Measurements from ENCODE around the gene C6.

Gene C6

DNA sequence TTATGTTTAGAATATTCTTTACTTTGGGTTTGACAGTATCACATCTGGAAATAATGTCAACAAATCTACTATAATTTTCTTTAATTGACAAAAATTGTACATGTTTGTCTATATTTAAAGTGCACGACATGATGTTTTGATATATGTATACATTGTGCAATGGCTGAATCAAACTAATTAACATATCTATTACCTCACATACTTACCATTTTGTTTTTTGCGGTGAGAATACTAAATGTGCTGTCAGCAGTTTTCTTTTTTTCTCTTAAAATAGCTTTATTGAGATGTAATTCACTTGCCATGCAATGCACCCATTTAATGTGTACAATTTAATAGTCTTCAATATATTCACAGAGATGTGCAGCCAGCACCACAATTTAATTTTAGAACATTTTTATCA is 10.6 kb upstream of the C6 start:
- Histone ChIP-seq H3K23ac (ENCODE audit: low read length) (no peak overlapping the region), H4K8ac (ENCODE audit: low read depth, low read length) (no peak overlapping the region), H3K18ac (ENCODE audit: low read length) (no peak overlapping the region), H2BK5ac (ENCODE audit: low read depth, low read length, poor library complexity) (no peak overlapping the region), H3K14ac (ENCODE audit: low read length) (no peak overlapping the region), H3K4me1 (ENCODE audit: control insufficient read depth in 1 of 2, insufficient read depth in 2 of 2, low read length in 2 of 2) (no peaks in the 10 kb centered on the region), H3K4ac (ENCODE audit: low read depth, low read length) (no peak overlapping the region), H3K4me3 (ENCODE audit: low read depth, low read length) (no peak overlapping the region), H3K36me3 (ENCODE audit: control insufficient read depth in 1 of 2, insufficient read depth in 2 of 2, low read length in 2 of 2) (no peaks in the 10 kb centered on the region), H3K9me3 (ENCODE audit: insufficient read depth, low read depth, low read length) (no peaks in the 10 kb centered on the region), H3K4me2 (ENCODE audit: low read length) (no peak overlapping the region), H2AK5ac (ENCODE audit: low read length) (no peak overlapping the region), H4K12ac (ENCODE audit: low read depth, low read length) (no peak overlapping the region), H3K79me2 (ENCODE audit: control insufficient read depth, insufficient read depth, low read length, poor library complexity) (no peaks in the 10 kb centered on the region), H3K79me1 (ENCODE audit: low read length) (no peaks in the 10 kb centered on the region), H2BK12ac (ENCODE audit: low read length) (no peak overlapping the region), H3K27me3 (ENCODE audit: insufficient read depth, low read length) (no peaks in the 10 kb centered on the region), H2BK120ac (ENCODE audit: insufficient read depth, low read length, poor library complexity) (no peak overlapping the region), H3K27ac (ENCODE audit: low read depth, low read length) (no peak overlapping the region), H2AFZ (ENCODE audit: insufficient read depth, low read length, poor library complexity) (no peak overlapping the region), H4K91ac (ENCODE audit: low read depth, low read length) (no peak overlapping the region), H3K9ac (ENCODE audit: low read length) (no peak overlapping the region)
- DNase-seq: no peak
- no CpG with 5 or more reads among the region's 2 CpGs for WGBS (ENCODE audit: extremely low coverage, insufficient coverage, insufficient read length)

DNA sequence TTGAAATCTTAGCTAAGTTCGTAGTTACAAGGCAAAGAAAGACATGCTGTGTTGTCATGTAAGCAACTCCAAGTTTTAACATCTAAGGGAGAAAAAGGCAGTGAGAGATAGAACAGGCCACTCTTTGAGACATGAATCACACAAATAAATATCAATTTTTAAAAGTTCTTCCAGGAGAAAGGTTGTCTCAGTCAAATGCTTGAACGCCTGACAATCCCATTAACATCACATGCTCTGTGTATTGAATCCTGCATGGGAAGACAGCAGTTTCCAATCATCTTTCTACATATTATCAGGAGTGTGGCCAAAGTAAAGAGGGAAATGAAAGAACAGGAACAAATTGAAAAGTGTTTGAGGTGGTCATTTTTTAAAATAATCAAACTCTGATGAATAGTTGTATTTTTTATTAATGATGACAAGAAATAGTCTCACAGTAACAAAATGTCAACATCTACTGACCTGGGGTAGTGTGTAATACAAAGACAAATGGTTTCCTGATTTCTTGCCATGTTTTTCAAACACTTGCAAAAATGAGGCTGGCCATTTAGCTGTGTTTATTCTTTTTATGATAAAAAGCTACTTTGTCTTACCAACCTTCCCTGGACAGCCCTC is 6.4 kb upstream of the C6 start:
- H3K9me3 ChIP-seq (ENCODE audit: insufficient read depth, low read depth, low read length): no peaks in the 10 kb centered on the region
- no peak overlapping the region for H2BK5ac ChIP-seq (ENCODE audit: low read depth, low read length, poor library complexity)
- H2BK12ac ChIP-seq (ENCODE audit: low read length): no peak overlapping the region
- no peak overlapping the region for H3K9ac ChIP-seq (ENCODE audit: low read length)
- no peaks in the 10 kb centered on the region for H3K4me1 ChIP-seq (ENCODE audit: control insufficient read depth in 1 of 2, insufficient read depth in 2 of 2, low read length in 2 of 2)
- no peaks in the 10 kb centered on the region for H3K79me1 ChIP-seq (ENCODE audit: low read length)
- no peak overlapping the region for H3K4me2 ChIP-seq (ENCODE audit: low read length)
- H4K12ac ChIP-seq (ENCODE audit: low read depth, low read length): no peak overlapping the region
- no peaks in the 10 kb centered on the region for H3K79me2 ChIP-seq (ENCODE audit: control insufficient read depth, insufficient read depth, low read length, poor library complexity)
- no peak overlapping the region for H3K18ac ChIP-seq (ENCODE audit: low read length)
- no peak overlapping the region for H3K27ac ChIP-seq (ENCODE audit: low read depth, low read length)
- no peak overlapping the region for H3K23ac ChIP-seq (ENCODE audit: low read length)
- no peaks in the 10 kb centered on the region for H3K36me3 ChIP-seq (ENCODE audit: control insufficient read depth in 1 of 2, insufficient read depth in 2 of 2, low read length in 2 of 2)
- H3K4ac ChIP-seq (ENCODE audit: low read depth, low read length): no peak overlapping the region
- no peak overlapping the region for H2BK120ac ChIP-seq (ENCODE audit: insufficient read depth, low read length, poor library complexity)
- no CpG with 5 or more reads among the region's 2 CpGs for WGBS (ENCODE audit: extremely low coverage, insufficient coverage, insufficient read length)
- H2AFZ ChIP-seq (ENCODE audit: insufficient read depth, low read length, poor library complexity): no peak overlapping the region
- no peak overlapping the region for H4K8ac ChIP-seq (ENCODE audit: low read depth, low read length)
- no peak overlapping the region for H3K4me3 ChIP-seq (ENCODE audit: low read depth, low read length)
- no peak overlapping the region for H4K91ac ChIP-seq (ENCODE audit: low read depth, low read length)
- no peak for DNase-seq
- H2AK5ac ChIP-seq (ENCODE audit: low read length): no peak overlapping the region
- H3K14ac ChIP-seq (ENCODE audit: low read length): no peak overlapping the region
- H3K27me3 ChIP-seq (ENCODE audit: insufficient read depth, low read length): no peaks in the 10 kb centered on the region

DNA sequence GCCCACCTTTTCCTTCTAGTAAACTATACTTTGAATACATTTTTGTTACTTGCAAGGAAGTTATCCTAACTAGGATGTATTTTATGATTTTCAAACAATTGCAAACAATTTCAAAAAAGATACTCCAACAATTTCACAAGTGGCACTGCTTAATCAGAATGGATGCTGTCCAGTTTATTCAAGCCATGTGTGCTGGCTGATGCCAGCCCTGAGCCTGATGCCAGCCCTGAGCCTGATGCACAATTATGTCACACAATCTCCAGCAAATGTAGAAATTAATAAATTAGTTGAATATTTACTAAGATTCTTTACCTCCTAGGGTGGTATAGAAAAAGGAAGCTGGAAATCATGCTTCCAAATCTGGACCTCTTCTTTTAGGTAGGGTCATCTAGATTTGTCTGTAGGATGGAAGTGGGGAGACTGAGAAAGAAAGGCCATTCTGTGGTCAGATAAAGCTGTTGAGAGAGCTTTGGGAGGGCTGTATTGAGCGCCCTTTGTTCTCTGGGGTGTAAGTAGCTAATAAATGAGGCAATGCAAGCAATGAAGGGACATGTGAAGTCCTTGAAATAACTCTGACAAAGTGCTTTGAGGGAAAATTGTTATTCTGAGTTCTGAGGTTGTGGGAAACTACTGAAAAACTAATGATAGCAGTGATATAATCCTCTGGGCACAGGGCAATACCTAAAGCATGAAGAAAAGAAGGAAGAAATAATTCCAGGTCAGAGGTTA is 5.8 kb upstream of the C6 start:
- Histone ChIP-seq H3K4me2 (ENCODE audit: low read length) (no peak overlapping the region), H3K79me1 (ENCODE audit: low read length) (no peaks in the 10 kb centered on the region), H3K18ac (ENCODE audit: low read length) (no peak overlapping the region), H3K9me3 (ENCODE audit: insufficient read depth, low read depth, low read length) (no peaks in the 10 kb centered on the region), H3K9ac (ENCODE audit: low read length) (no peak overlapping the region), H4K8ac (ENCODE audit: low read depth, low read length) (no peak overlapping the region), H2BK5ac (ENCODE audit: low read depth, low read length, poor library complexity) (no peak overlapping the region), H4K91ac (ENCODE audit: low read depth, low read length) (no peak overlapping the region), H3K4me1 (ENCODE audit: control insufficient read depth in 1 of 2, insufficient read depth in 2 of 2, low read length in 2 of 2) (no peaks in the 10 kb centered on the region), H2AFZ (ENCODE audit: insufficient read depth, low read length, poor library complexity) (no peak overlapping the region), H3K4ac (ENCODE audit: low read depth, low read length) (no peak overlapping the region), H2AK5ac (ENCODE audit: low read length) (no peak overlapping the region), H2BK12ac (ENCODE audit: low read length) (no peak overlapping the region), H3K27me3 (ENCODE audit: insufficient read depth, low read length) (no peaks in the 10 kb centered on the region), H3K79me2 (ENCODE audit: control insufficient read depth, insufficient read depth, low read length, poor library complexity) (no peaks in the 10 kb centered on the region), H3K27ac (ENCODE audit: low read depth, low read length) (no peak overlapping the region), H3K14ac (ENCODE audit: low read length) (no peak overlapping the region), H3K4me3 (ENCODE audit: low read depth, low read length) (no peak overlapping the region), H2BK120ac (ENCODE audit: insufficient read depth, low read length, poor library complexity) (no peak overlapping the region), H4K12ac (ENCODE audit: low read depth, low read length) (no peak overlapping the region), H3K23ac (ENCODE audit: low read length) (no peak overlapping the region), H3K36me3 (ENCODE audit: control insufficient read depth in 1 of 2, insufficient read depth in 2 of 2, low read length in 2 of 2) (no peaks in the 10 kb centered on the region)
- no CpG with 5 or more reads among the region's 1 CpG for WGBS (ENCODE audit: extremely low coverage, insufficient coverage, insufficient read length)
- no peak for DNase-seq

DNA sequence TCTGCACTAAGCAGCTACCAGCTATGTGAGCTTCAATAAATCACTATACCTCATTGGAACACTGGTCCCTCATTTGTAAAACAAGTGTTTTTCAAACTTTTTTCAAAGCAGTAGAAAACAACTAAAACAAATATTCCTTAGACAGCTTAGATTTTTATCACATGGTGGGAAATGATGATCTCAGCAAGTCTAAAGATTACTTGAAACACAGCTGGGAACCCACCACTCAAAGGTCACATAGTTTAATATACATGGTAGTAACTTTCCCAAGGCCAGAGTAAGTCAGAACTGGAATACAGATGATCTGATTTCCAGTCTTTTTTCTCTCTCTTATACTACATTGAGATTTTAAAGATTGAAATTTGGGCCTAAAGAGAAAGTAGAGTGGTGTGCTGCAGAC is 850 bp upstream of the C6 start:
- no peaks in the 10 kb centered on the region for H3K79me1 ChIP-seq (ENCODE audit: low read length)
- H3K14ac ChIP-seq (ENCODE audit: low read length): no peak overlapping the region
- H3K18ac ChIP-seq (ENCODE audit: low read length): no peak overlapping the region
- H2BK120ac ChIP-seq (ENCODE audit: insufficient read depth, low read length, poor library complexity): no peak overlapping the region
- H2AFZ ChIP-seq (ENCODE audit: insufficient read depth, low read length, poor library complexity): no peak overlapping the region
- H3K27ac ChIP-seq (ENCODE audit: low read depth, low read length): no peak overlapping the region
- no peak for DNase-seq
- H4K8ac ChIP-seq (ENCODE audit: low read depth, low read length): no peak overlapping the region
- H3K4ac ChIP-seq (ENCODE audit: low read depth, low read length): no peak overlapping the region
- H3K79me2 ChIP-seq (ENCODE audit: control insufficient read depth, insufficient read depth, low read length, poor library complexity): no peaks in the 10 kb centered on the region
- H3K4me1 ChIP-seq (ENCODE audit: control insufficient read depth in 1 of 2, insufficient read depth in 2 of 2, low read length in 2 of 2): no peaks in the 10 kb centered on the region
- no peak overlapping the region for H2AK5ac ChIP-seq (ENCODE audit: low read length)
- H4K91ac ChIP-seq (ENCODE audit: low read depth, low read length): no peak overlapping the region
- H4K12ac ChIP-seq (ENCODE audit: low read depth, low read length): no peak overlapping the region
- no peak overlapping the region for H3K4me3 ChIP-seq (ENCODE audit: low read depth, low read length)
- no peaks in the 10 kb centered on the region for H3K27me3 ChIP-seq (ENCODE audit: insufficient read depth, low read length)
- H3K4me2 ChIP-seq (ENCODE audit: low read length): no peak overlapping the region
- no peak overlapping the region for H3K9ac ChIP-seq (ENCODE audit: low read length)
- H3K23ac ChIP-seq (ENCODE audit: low read length): no peak overlapping the region
- H3K36me3 ChIP-seq (ENCODE audit: control insufficient read depth in 1 of 2, insufficient read depth in 2 of 2, low read length in 2 of 2): no peaks in the 10 kb centered on the region
- H3K9me3 ChIP-seq (ENCODE audit: insufficient read depth, low read depth, low read length): no peaks in the 10 kb centered on the region
- H2BK12ac ChIP-seq (ENCODE audit: low read length): no peak overlapping the region
- no peak overlapping the region for H2BK5ac ChIP-seq (ENCODE audit: low read depth, low read length, poor library complexity)

All from trophoblast cell (in vitro differentiated cells and primary cell).